ENCODE data around the gene HPS1.

The HPS1 gene

DNA sequence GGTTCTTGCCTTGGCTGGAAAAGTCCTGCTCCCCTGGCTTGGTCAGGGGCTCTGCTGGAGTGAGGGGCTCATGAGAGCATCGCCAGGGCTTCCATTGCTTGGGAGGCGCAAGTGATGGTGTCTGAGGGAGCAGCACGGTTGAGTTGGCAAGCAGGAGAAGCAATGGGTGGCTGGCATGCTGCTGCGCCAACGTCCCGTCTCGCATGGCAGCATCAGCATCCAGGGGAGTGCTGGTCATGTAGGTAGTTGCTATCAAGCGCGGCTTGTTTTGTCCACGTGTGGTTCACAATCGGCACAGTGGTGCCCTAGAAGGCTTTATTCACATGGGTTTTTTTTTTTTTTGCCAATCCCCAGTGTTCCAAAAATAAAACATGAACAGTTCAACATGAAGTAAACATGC lies 35.6 kb downstream of the HPS1 start:
- FAIRE-seq = no peak
- no peak for TF ChIP-seq POLR2A (IDR thresholded peaks at IDR 0.05; ENCODE audit: low read depth, low read length)
- TF ChIP-seq POU2F2 (IDR thresholded peaks at IDR 0.05; ENCODE audit: low read depth, low read length) = no peak
- TF ChIP-seq PAX5 (IDR thresholded peaks at IDR 0.05; ENCODE audit: insufficient read depth, low read length, severe bottlenecking) = no peak
- no peak for TF ChIP-seq POLR2AphosphoS5 (IDR thresholded peaks at IDR 0.05; ENCODE audit: low read depth, low read length)
- TF ChIP-seq SPI1 (IDR thresholded peaks at IDR 0.05; ENCODE audit: low read depth, low read length) = no peak
- no peak for TF ChIP-seq TAF1 (IDR thresholded peaks at IDR 0.05; ENCODE audit: low read depth, low read length)

DNA sequence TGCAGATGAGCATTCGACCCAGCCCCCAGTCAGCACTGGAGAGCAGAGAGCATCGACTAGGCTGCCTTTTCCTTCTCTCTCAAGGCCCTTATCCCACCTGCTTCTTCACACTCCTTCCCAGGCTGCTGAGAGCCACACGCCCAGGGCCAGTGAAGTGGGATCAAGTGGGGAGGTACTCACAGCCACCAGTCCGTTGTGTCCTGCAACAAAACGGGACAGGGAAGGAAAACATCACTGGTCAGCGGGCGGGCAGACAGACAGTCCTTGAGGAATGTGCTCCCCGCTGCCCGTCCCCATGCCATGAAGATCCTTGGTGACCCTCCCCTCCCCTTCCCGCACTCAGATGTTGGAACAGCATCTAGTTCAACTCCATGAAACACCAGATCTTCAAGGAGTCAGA lies 36.0 kb downstream of the HPS1 start:
- no peak for DNase-seq (ENCODE audit: insufficient read length, low spot score)
- FAIRE-seq = no peak
- TF ChIP-seq POLR2A (IDR thresholded peaks at IDR 0.05; ENCODE audit: low read depth, low read length) (no peak), POU2F2 (IDR thresholded peaks at IDR 0.05; ENCODE audit: low read depth, low read length) (no peak), TAF1 (IDR thresholded peaks at IDR 0.05; ENCODE audit: low read depth, low read length) (no peak), PAX5 (IDR thresholded peaks at IDR 0.05; ENCODE audit: insufficient read depth, low read length, severe bottlenecking) (no peak), POLR2AphosphoS5 (IDR thresholded peaks at IDR 0.05; ENCODE audit: low read depth, low read length) (no peak), SPI1 (IDR thresholded peaks at IDR 0.05; ENCODE audit: low read depth, low read length) (no peak)

More for the DNA sequence above, 35.6 kb downstream of the HPS1 start:
- no peak for DNase-seq (ENCODE audit: insufficient read length, low spot score)

DNA sequence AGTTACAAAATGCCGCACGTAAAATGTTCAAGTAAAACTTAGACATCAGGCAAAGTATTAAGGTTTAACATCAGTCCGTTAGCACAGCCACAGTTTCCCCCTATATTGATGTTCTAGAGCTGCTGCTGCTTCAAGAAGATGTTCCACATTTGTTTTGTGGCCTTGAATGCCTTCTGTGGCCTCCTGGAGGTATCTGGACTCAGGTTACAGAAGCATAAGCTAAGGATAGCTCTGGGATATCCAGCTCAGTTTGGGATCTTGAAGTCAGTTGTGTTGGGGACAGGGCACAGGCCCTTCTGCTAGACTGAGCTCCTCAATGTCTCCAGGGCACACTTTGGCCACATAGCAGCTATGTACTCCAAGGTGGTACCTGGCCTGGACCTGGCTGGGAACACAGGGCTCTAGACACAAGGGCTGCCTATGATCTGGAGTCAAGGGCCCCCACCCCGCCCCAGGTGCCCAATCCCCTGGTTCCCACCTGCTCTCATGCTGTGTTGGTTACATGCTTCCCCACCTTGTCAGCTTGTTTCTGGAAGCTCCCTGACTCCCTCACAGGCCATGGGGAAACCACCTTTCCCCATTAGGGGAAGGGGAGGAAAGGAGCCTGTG lies 36.5 kb downstream of the HPS1 start:
- DNase-seq (ENCODE audit: insufficient read length, low spot score) (no peak), FAIRE-seq (no peak)
- TF ChIP-seq POU2F2 (IDR thresholded peaks at IDR 0.05; ENCODE audit: low read depth, low read length) (no peak), POLR2A (IDR thresholded peaks at IDR 0.05; ENCODE audit: low read depth, low read length) (no peak), TAF1 (IDR thresholded peaks at IDR 0.05; ENCODE audit: low read depth, low read length) (no peak), PAX5 (IDR thresholded peaks at IDR 0.05; ENCODE audit: insufficient read depth, low read length, severe bottlenecking) (no peak), POLR2AphosphoS5 (IDR thresholded peaks at IDR 0.05; ENCODE audit: low read depth, low read length) (no peak), SPI1 (IDR thresholded peaks at IDR 0.05; ENCODE audit: low read depth, low read length) (no peak)

DNA sequence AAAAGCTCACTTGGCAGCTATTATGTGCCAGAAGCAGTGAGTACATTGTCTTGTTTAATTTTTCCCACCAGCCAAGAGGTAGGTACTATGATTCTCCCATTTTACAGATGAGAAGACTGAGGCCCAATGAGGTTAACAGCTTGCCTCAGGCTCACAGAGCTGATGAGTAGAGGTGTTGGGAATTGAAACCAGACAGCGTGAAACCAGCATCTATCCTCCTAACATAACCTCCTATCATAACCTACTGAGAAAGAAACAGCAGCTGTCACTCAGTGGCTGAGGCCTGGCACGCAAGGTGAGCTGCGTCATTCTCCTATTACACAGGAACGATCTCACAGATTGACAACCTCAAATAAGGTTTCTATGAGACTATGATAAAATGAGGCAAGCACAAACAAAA lies 37.9 kb downstream of the HPS1 start:
- DNase-seq (ENCODE audit: insufficient read length, low spot score) = no peak
- FAIRE-seq = no peak
- TF ChIP-seq POU2F2 (IDR thresholded peaks at IDR 0.05; ENCODE audit: low read depth, low read length) = no peak

DNA sequence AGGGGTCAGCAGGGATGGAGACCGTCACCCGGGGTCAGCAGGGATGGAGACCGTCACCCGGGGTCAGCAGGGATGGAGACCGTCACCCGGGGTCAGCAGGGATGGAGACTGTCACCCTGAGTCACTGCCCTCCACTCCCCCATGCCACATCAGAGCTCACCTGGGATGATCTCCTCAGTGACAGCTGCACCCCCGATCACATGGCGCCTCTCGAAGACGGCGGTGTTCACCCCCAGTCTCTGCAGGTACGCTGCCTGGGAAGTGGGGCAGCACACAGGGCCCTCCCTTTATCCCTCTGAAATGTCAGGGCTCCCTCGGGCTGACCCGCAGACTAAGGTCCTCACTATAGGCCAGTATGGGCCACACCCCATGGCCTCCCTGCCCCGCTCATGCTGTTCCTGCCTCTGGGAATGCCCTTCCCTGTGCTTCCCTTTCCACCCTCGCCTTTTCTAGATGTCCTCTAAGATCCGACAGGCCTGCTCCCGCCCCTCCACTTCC lies 38.9 kb downstream of the HPS1 start:
- FAIRE-seq (no peak), DNase-seq (ENCODE audit: insufficient read length, low spot score) (no peak)
- TF ChIP-seq POU2F2 (IDR thresholded peaks at IDR 0.05; ENCODE audit: low read depth, low read length) (no peak), TAF1 (IDR thresholded peaks at IDR 0.05; ENCODE audit: low read depth, low read length) (no peak), POLR2AphosphoS5 (IDR thresholded peaks at IDR 0.05; ENCODE audit: low read depth, low read length) (no peak), POLR2A (IDR thresholded peaks at IDR 0.05; ENCODE audit: low read depth, low read length) (no peak), SPI1 (IDR thresholded peaks at IDR 0.05; ENCODE audit: low read depth, low read length) (no peak), PAX5 (IDR thresholded peaks at IDR 0.05; ENCODE audit: insufficient read depth, low read length, severe bottlenecking) (no peak)

DNA sequence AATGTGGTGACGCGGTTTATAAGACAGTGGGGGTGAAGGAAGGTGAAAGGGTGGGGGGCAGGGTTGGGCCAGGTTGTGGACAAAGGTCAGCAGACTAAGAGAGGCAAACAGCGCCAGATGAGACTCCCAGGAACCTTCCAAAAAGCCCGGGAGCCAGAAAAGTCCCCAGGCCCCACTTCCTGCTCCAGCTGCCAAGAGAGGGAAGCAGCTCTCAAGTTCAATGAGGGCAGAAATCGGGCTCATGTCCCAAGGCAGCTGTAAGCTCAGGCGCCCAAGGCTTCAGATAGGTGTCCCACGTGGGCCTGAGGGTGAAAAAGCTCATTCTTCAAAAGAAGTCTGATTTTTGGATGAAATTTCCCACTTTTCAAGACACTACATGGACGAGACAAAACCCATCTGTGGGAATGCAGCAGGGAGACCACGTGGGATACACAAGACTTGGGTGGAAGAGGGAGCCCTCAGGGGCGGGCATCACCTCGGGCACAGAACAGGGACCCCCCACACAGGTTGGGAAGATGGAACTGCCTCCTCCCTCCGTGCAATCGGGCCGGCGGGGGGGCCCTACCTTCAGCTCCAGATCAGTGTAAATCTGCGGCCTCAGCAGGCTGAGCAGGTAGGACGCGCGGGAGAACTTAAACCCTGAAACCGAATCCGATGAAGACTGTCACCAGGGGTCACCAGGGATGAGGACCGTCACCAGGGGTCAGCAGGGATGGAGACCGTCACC lies 39.6 kb downstream of the HPS1 start:
- TF ChIP-seq SPI1 (IDR thresholded peaks at IDR 0.05; ENCODE audit: low read depth, low read length) = no peak
- no peak for TF ChIP-seq PAX5 (IDR thresholded peaks at IDR 0.05; ENCODE audit: insufficient read depth, low read length, severe bottlenecking)
- no peak for TF ChIP-seq TAF1 (IDR thresholded peaks at IDR 0.05; ENCODE audit: low read depth, low read length)
- no peak for TF ChIP-seq POLR2AphosphoS5 (IDR thresholded peaks at IDR 0.05; ENCODE audit: low read depth, low read length)
- no peak for TF ChIP-seq POU2F2 (IDR thresholded peaks at IDR 0.05; ENCODE audit: low read depth, low read length)
- TF ChIP-seq POLR2A (IDR thresholded peaks at IDR 0.05; ENCODE audit: low read depth, low read length) = no peak
- DNase-seq (ENCODE audit: insufficient read length, low spot score) (no peak), FAIRE-seq (no peak)

DNA sequence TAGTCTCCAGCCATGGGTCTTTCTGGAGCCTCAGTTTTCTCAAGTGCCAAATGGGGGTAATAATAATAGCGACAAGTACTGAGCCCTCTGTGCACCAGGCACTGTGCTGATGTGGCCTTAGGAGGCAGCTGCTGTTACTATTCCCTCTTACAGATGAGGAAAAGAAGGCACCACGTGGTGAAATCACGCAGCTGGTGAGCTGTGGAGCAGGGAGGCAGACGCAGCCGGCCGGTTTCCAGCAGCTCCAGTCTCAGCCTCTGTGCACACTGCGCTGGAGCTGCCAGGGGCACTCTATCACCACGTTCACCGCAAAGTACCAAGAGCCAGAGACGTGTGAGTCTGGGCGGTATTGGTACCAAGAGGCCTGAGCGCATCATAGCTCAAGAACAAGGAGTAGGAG lies 41.3 kb downstream of the HPS1 start:
- DNase-seq (ENCODE audit: insufficient read length, low spot score) (no peak), FAIRE-seq (no peak)
- TF ChIP-seq TAF1 (IDR thresholded peaks at IDR 0.05; ENCODE audit: low read depth, low read length) (no peak), POLR2AphosphoS5 (IDR thresholded peaks at IDR 0.05; ENCODE audit: low read depth, low read length) (no peak), POLR2A (IDR thresholded peaks at IDR 0.05; ENCODE audit: low read depth, low read length) (no peak), PAX5 (IDR thresholded peaks at IDR 0.05; ENCODE audit: insufficient read depth, low read length, severe bottlenecking) (no peak), POU2F2 (IDR thresholded peaks at IDR 0.05; ENCODE audit: low read depth, low read length) (no peak), SPI1 (IDR thresholded peaks at IDR 0.05; ENCODE audit: low read depth, low read length) (no peak)

DNA sequence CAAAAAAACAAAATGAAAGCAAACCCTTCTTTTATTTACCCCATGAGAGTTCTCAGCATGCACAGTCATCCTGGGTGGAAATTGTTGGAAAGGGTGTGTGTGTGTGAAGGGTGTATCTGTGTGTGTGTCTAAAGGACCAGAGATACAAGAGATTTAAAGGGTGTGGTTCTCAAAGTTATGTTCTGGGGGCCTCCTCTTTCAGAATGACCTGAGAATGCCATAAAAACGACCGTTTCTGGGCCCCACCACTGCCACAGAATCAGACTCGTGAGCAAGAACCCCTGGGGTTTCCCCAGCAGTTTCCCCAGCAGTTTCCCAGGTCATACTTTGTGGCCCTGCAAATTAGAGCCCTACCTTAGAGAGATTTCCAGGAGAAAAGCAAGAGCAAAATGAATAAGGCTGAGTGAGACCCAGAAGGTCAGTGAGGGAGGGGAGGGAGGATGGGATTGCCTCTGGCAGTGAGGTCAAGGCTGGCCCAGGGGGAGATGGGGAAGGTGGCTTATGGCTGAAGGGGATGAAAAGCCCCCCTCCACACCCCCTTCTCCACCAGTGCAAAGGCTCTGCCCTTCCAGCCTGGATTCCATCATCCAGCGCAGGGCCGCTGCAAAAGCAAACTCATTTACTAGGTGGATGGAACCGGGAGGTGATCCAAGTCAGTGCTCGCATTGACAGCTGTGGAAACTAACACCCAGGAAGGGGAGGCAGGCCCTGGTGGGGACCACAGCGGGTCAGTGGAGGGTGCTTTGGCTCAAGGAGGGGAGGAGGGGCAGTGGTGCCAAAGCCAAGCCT lies 42.0 kb downstream of the HPS1 start:
- TF ChIP-seq SPI1 (IDR thresholded peaks at IDR 0.05; ENCODE audit: low read depth, low read length) (no peak), POLR2A (IDR thresholded peaks at IDR 0.05; ENCODE audit: low read depth, low read length) (no peak), POU2F2 (IDR thresholded peaks at IDR 0.05; ENCODE audit: low read depth, low read length) (no peak), PAX5 (IDR thresholded peaks at IDR 0.05; ENCODE audit: insufficient read depth, low read length, severe bottlenecking) (no peak), TAF1 (IDR thresholded peaks at IDR 0.05; ENCODE audit: low read depth, low read length) (no peak), POLR2AphosphoS5 (IDR thresholded peaks at IDR 0.05; ENCODE audit: low read depth, low read length) (no peak)
- no peak for FAIRE-seq
- DNase-seq (ENCODE audit: insufficient read length, low spot score) = no peak

DNA sequence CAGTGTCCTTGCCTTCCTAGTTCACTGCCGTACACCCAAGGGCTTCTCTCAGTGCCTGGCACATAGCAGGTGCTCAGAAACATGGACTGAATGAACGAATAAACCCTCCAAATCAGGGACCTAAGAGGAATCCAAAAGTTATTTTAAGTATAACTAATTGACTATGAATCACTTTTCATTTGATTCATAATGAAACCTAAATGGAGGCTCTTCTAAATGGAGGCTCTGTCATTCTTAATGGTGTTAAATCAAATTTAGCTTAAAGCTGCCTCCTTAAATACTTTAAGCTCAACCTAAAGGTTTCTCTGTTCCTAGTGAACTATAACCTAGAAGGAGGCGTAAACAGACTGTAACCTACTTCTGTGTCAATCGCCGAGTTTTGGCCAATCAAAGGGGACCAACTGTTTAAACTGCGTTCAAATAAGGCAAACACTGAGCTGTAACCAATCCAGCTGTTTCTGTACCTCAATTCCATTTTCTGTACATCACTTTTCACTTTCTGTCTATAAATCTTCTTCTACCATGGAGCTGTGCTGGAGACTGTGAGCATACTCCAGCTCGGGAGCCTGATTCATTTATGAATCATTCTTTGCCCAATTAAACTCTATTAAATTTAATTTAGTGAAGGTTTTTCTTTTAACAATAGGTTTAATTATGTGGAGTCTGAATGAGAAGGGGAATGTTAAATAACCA lies 42.8 kb downstream of the HPS1 start:
- FAIRE-seq (no peak), DNase-seq (ENCODE audit: insufficient read length, low spot score) (no peak)
- no peak for TF ChIP-seq POLR2AphosphoS5 (IDR thresholded peaks at IDR 0.05; ENCODE audit: low read depth, low read length)
- no peak for TF ChIP-seq SPI1 (IDR thresholded peaks at IDR 0.05; ENCODE audit: low read depth, low read length)
- TF ChIP-seq PAX5 (IDR thresholded peaks at IDR 0.05; ENCODE audit: insufficient read depth, low read length, severe bottlenecking) = no peak
- no peak for TF ChIP-seq POU2F2 (IDR thresholded peaks at IDR 0.05; ENCODE audit: low read depth, low read length)
- TF ChIP-seq POLR2A (IDR thresholded peaks at IDR 0.05; ENCODE audit: low read depth, low read length) = no peak
- no peak for TF ChIP-seq TAF1 (IDR thresholded peaks at IDR 0.05; ENCODE audit: low read depth, low read length)
